DOHH2 (cell line): ENCODE results near the gene AHNAK.

Source experiments
- CTCF ChIP-seq: fragments of 200-600 bp; sonication (generic); IDR thresholded peaks from one replicate; pipeline ENCODE4 v1.5.1; 2014; ENCODE audit warnings: antibody characterized with exemption, mild to moderate bottlenecking, low read depth, low read length; ENCODE audit not compliant: poor library complexity, severe bottlenecking
- EZH2phosphoT487 ChIP-seq: fragments of 200-600 bp; sonication (generic); IDR thresholded peaks from 2 replicates; pipeline ENCODE4 v1.6.1; 2017; ENCODE audit warnings: borderline replicate concordance, mild to moderate bottlenecking, antibody characterized with exemption, low read length, moderate library complexity, mixed read lengths

GRCh38 chr11:62401811-62402210, 144.8 kb downstream of the AHNAK start:
- TF ChIP-seq CTCF: no peak
- TF ChIP-seq EZH2phosphoT487: no peak
